HL-60 (cell line): ENCODE data around the gene CEP112.

Source experiments
- CTCF ChIP-seq: IDR thresholded peaks from one replicate; pipeline ENCODE4 v1.5.1; 2011; ENCODE audit warnings: low read length, control low read depth, inconsistent platforms; ENCODE audit not compliant: insufficient read depth
- POLR2AphosphoS5 ChIP-seq: IDR thresholded peaks from 2 replicates; pipeline ENCODE4 v1.6.1; 2012; ENCODE audit warnings: low read depth

DNA sequence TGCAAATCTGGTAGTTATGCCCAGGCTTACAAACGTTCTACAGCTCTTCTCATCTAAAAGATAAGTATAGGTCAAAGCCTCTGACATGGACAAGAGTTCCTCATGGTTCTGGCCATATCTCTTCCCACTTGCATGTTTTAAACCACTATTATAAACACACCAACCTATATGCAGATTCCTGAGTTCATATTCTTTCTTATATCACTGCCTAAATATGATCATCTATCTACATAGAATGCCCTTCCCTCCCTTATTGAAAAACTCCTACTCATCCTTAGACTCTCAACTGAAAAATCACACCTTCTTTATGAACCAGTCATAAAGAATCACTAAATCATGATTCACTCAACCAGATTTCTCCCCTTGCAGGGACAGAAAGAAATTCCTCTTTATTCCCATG, 128.2 kb downstream of the CEP112 start:
- TF ChIP-seq CTCF (no peak), POLR2AphosphoS5 (no peak)
